GM12892 (cell line): ENCODE results near the gene LETMD1. TPM values are rescaled to one million over a fixed set of nuclear protein-coding genes. Genes with fewer than 3 reads are reported as not detected.

Source experiments
- DNase-seq: peaks from one replicate; pipeline ENCODE4 v3.0.0; 2011; ENCODE audit not compliant: insufficient read length
- FAIRE-seq: peaks from 2 replicates; lab custom pipeline; 2011; peaks lifted over from hg19 to GRCh38; lab: Jason Lieb, UNC
- POLR2A ChIP-seq: IDR thresholded peaks from 2 replicates; pipeline ENCODE4 v1.6.1; 2011; ENCODE audit warnings: low read depth, low read length, control low read depth
- POLR2AphosphoS5 ChIP-seq: IDR thresholded peaks from 2 replicates; pipeline ENCODE4 v1.6.1; 2011; ENCODE audit warnings: low read depth, low read length, control low read depth
- TAF1 ChIP-seq: IDR thresholded peaks from 2 replicates; pipeline ENCODE4 v1.6.1; 2011; ENCODE audit warnings: low read depth, mild to moderate bottlenecking, control low read depth, low read length, borderline replicate concordance
- polyA plus RNA-seq: library from polyadenylated mRNA; unstranded; fragments of >200 nt; gene quantifications from one replicate; pipeline ENCODE4 v1.2.1, GENCODE V29; 2012; ENCODE audit warnings: missing spikeins, inconsistent platforms; ENCODE audit not compliant: missing spikeins

The LETMD1 gene
- polyA plus RNA-seq: 76.5 TPM

- TF ChIP-seq TAF1: peak; percentile 81
- TF ChIP-seq POLR2AphosphoS5: peak; percentile 87; the same call in 1 of the 2 replicates
- peak; percentile 94 for TF ChIP-seq POLR2A
- FAIRE-seq (peak; percentile 97), DNase-seq (peak; percentile 83)
These were observed at the start of gene LETMD1 for GRCh38 chr12:51047655-51048540. TSS of gene LETMD1 (plus strand) at chr12:51048327. CDS start at chr12:51048357, 30 bp downstream.

GRCh38 chr12:50999093-50999492 is 49.0 kb upstream of the LETMD1 start:
- FAIRE-seq (no peak), DNase-seq (no peak)
- TF ChIP-seq POLR2AphosphoS5 (no peak), TAF1 (no peak), POLR2A (no peak)

GRCh38 chr12:51000245-51000644 is 47.9 kb upstream of the LETMD1 start:
- TF ChIP-seq POLR2A (no peak), TAF1 (no peak), POLR2AphosphoS5 (no peak)
- no peak for DNase-seq

DNA sequence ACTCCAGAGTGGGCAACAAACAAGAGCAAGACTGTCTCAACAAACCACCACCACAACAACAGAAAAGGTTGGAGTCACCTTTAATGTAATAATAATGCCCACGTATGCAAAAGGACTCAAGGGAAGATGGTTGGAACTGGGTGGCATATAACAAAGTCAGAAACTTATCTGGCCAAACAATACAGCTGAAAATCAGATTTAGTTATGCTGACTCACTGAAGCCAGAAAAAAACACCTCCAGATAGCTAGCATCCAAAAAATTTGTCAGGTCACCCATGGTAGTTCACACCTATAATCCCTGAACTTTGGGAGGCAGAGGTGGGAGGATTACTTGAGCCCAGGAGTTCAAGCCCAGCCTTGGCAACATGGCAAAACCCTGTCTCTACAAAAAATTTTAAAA is 46.3 kb upstream of the LETMD1 start:
- TF ChIP-seq TAF1: no peak
- TF ChIP-seq POLR2A: no peak
- TF ChIP-seq POLR2AphosphoS5: no peak
- no peak for FAIRE-seq
- DNase-seq: no peak

More at GRCh38 chr12:51000245-51000644, 47.9 kb upstream of the LETMD1 start:
- FAIRE-seq: no peak

- TF ChIP-seq POLR2AphosphoS5 (no peak), TAF1 (no peak), POLR2A (no peak)
- FAIRE-seq: no peak
- no peak for DNase-seq
These were observed 43.6 kb upstream of the LETMD1 start for GRCh38 chr12:51004504-51004903.

GRCh38 chr12:51005030-51005429 is 43.1 kb upstream of the LETMD1 start:
- no peak for FAIRE-seq

GRCh38 chr12:51005671-51006070 is 42.5 kb upstream of the LETMD1 start:
- no peak for TF ChIP-seq POLR2A
- no peak for TF ChIP-seq POLR2AphosphoS5
- no peak for TF ChIP-seq TAF1
- FAIRE-seq (no peak), DNase-seq (no peak)

More at GRCh38 chr12:51005030-51005429, 43.1 kb upstream of the LETMD1 start:
- no peak for TF ChIP-seq POLR2A
- no peak for DNase-seq

DNA sequence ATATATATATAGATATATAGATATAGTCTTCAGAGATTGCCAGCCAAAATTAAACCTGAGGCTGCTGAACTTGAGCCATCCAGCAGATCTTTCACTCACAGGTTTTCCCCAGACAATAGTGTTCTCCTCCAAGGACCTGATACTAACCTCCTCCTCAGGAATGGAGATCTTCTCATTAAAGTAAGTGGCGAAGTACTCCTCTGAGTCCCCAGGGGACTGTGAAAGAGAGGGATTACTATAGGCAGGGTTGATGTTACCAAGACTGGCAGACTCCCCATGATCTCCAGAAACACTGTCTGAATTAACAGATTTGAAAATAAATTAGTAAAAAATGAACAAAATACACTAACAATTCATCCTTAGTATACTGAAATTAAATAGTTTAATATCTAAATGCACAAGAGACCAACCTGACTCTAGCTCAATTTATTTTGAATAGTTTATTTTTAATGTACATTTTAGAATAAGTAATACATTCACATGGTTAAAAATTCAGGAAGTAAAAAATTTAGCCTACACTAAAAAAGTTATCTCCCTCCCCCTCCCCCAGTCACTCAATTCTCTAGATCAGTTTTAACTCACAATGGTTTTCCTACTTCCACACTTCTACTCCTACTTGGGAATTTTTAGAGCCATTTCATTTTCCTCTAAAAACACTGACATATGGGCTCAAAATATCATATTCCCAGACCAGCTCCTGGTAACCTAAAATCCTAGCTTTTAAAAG is 39.6 kb upstream of the LETMD1 start:
- TF ChIP-seq POLR2AphosphoS5: no peak
- TF ChIP-seq POLR2A: no peak
- no peak for TF ChIP-seq TAF1
- no peak for DNase-seq
- no peak for FAIRE-seq

DNA sequence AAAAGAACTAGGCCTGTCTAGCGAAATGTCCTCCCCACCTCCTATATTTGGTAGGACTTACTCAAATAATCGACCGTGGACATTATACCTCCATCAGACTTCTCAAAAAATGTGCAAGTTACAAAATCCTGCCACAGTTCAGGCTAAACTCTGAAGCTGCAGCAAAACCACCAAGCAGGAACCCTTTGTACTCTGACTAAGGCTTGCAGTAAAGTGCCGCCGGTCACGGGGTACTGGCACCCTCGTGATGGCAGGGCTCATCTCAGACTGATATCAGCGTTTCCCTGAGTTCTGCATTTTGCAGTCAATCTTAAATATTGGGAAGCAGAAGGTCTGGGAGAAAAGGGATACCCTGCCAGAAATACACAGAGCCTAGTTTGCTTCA is 39.1 kb upstream of the LETMD1 start:
- no peak for DNase-seq

GRCh38 chr12:51011955-51012354 is 36.2 kb upstream of the LETMD1 start:
- no peak for FAIRE-seq

More for the DNA sequence above, 39.1 kb upstream of the LETMD1 start:
- no peak for FAIRE-seq
- TF ChIP-seq POLR2AphosphoS5: no peak
- no peak for TF ChIP-seq TAF1
- TF ChIP-seq POLR2A: no peak

DNA sequence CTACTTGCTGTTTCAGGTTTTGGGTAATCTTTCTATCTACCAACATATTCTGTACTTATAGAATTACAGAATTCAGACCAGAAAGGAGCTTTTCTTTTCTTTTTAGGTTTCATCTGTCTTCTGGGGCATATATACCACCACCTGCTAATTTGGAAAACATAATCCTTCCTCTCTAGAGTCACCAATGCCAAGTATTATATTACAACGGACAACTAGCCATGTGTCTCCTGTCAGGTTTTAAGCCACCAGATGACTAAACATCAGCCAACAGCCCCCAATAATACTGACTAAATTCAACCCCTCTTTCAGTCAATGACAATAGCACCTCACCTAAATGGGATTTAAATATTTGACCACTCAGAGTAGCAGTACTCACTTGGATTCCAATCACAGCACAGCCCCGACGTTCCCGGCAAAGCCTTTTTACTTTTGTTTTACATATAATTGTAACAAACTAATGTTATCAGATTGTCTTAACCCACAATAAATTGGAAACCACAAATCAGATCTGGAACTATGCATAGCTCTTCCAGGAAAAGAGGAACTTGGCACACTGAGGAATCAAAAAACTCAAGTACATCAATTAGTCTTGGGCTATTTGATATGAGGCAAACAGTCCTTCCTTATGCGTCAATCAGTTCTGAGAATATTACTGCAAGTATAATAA is 35.4 kb upstream of the LETMD1 start:
- FAIRE-seq (no peak), DNase-seq (no peak)
- TF ChIP-seq TAF1: no peak
- no peak for TF ChIP-seq POLR2A
- TF ChIP-seq POLR2AphosphoS5: no peak

More at GRCh38 chr12:51011955-51012354, 36.2 kb upstream of the LETMD1 start:
- TF ChIP-seq POLR2AphosphoS5 (no peak), POLR2A (no peak), TAF1 (no peak)
- no peak for DNase-seq
